Measurements from ENCODE around the gene POLD2.

Gene POLD2

DNA sequence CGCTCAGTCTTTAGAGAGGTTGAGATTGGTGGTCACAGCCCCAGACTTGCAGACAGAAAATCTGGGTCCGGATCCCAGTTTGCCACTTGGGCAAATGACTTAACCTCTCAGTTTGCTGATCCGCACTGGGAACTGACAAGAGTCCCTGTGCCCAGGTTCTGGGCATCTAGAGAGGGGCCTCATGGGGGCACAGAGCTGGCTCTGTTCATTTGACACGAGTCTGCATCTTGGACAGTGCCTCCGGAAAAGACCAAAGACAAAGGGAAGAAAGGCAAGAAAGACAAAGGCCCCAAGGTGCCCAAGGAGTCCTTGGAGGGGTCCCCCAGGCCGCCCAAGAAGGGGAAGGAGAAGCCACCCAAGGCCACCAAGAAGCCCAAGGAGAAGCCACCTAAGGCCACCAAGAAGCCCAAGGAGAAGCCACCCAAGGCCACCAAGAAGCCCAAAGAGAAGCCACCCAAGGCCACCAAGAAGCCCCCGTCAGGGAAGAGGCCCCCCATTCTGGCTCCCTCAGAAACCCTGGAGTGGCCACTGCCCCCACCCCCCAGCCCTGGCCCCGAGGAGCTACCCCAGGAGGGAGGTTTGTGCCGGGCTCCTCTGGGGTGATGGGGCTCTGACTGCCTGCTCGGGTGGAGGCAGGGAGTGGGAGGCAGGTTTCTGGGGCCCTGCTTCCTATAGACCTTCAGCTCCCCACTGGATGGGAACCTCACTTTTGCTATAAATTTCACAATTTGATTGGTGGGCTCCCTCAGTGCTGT lies 16.9 kb downstream of the POLD2 start:
- TF ChIP-seq, protein P1, sequence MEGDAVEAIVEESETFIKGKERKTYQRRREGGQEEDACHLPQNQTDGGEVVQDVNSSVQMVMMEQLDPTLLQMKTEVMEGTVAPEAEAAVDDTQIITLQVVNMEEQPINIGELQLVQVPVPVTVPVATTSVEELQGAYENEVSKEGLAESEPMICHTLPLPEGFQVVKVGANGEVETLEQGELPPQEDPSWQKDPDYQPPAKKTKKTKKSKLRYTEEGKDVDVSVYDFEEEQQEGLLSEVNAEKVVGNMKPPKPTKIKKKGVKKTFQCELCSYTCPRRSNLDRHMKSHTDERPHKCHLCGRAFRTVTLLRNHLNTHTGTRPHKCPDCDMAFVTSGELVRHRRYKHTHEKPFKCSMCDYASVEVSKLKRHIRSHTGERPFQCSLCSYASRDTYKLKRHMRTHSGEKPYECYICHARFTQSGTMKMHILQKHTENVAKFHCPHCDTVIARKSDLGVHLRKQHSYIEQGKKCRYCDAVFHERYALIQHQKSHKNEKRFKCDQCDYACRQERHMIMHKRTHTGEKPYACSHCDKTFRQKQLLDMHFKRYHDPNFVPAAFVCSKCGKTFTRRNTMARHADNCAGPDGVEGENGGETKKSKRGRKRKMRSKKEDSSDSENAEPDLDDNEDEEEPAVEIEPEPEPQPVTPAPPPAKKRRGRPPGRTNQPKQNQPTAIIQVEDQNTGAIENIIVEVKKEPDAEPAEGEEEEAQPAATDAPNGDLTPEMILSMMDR (IDR thresholded peaks at IDR 0.05; ENCODE audit: low read depth, low read length): no peak
- no peak overlapping the region for H3K4me3 ChIP-seq (ENCODE audit: low read depth, low read length)

DNA sequence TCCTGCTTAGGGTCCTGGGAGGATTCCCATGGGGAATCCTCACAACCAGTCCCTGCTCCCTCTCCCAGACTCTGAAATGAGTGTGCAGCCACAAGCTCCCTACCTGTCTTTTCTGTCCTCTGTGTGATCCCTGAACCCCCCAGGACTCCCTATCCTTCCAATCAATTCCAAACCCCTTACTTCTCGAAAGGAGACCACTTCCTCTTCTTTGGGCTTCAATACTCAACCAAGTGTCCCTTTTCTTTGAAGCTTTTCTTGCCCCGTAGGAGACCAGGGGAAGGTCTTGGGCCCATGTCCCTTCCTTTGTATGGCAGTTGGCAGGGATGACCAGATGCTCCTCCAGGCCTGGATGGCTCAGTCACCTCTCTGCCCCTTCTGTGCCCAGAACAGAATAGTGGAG lies 17.5 kb downstream of the POLD2 start:
- H3K4me3 ChIP-seq (ENCODE audit: low read depth, low read length): peak overlapping the region; percentile 61
- TF ChIP-seq, protein P1 (IDR thresholded peaks at IDR 0.05; ENCODE audit: low read depth, low read length): no peak

DNA sequence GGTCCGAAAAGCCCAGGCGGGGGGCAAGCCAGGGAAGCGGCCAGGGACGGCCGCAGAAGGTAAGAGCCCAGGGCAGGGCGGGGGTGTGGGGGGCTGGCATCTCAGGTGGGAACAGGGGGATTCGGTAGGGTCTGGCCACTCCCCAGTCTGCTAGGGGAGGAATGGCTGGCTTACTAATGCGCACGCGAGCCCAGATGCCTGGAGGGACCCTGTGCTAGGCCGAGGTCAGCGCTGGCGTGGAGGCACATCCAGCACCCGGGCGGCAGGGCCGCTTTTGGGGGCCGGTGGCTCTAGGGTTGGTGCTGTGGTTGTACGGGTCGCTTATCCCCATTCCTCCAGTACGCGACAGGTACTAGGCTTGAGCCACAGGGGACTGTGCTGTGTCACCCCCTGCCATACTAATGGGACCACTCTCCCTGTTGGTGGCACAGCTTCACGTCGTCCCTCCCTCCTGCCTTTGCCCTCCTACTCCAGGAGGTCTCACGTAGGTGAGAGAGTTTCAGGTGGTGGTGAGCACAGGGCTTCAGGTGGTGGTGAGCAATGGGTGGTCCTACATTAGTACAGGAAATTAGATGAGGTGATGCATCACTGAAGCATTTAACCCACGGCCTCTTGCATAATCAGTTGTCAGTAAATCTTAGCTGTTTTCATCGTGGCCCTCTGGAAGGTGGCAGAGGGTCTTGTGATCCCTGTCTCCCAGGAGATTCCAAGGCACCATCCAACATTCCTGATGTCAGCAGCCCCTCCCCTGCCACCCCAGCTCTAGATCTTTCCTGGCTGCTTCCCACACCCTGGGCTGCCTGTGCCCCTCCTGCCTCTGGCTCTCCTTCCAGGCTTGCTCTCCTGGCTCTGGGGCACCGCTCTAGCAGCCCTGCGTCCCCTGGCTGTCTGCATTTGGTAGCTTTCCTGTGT lies 18.2 kb downstream of the POLD2 start:
- TF ChIP-seq, protein P1 (IDR thresholded peaks at IDR 0.05; ENCODE audit: low read depth, low read length): no peak
- peak overlapping the region; percentile 61 for H3K4me3 ChIP-seq (ENCODE audit: low read depth, low read length)

DNA sequence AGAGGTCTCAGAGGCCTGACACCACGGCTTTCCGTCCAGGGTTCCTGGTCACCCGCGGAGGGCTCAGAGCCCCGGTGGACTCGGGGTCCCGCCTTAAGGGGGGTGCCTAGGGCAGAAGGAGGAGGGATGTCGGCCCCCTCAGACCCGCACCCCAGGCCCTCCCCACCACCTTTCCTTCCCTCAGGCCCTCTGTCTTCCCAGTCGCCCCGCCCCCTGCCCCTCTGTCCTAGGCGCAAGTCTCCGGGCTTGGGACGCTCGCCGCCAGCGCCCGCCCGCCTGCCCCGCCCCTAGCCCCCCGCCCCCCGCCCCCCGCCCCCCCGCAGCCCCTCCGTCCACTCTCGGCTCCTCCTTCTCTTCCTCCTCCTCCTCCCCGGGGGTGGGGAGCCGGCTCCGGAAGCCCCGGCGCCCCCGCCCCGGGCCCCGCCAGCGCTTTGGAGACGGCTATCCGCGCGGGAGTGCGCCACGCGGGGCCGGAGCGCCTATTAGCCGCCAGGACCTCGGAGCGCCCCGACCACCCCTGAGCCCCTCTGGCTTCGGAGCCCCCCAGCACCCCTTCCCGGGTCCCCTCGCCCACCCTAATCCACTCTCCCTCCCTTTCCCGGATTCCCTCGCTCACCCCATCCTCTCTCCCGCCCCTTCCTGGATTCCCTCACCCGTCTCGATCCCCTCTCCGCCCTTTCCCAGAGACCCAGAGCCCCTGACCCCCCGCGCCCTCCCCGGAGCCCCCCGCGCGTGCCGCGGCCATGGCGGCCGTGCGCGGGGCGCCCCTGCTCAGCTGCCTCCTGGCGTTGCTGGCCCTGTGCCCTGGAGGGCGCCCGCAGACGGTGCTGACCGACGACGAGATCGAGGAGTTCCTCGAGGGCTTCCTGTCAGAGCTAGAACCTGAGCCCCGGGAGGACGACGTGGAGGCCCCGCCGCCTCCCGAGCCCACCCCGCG lies 19.2 kb downstream of the POLD2 start, which contains the start of gene AEBP1:
AEBP1 (plus strand) TSS at position 423 of the 937 bp plus-strand sequence; CDS start at position 744, 321 bp downstream.
- H3K4me3 ChIP-seq (ENCODE audit: low read depth, low read length): peak within 1 kb of the TSS; percentile 61
- TF ChIP-seq, protein P1 (IDR thresholded peaks at IDR 0.05; ENCODE audit: low read depth, low read length): no peak

DNA sequence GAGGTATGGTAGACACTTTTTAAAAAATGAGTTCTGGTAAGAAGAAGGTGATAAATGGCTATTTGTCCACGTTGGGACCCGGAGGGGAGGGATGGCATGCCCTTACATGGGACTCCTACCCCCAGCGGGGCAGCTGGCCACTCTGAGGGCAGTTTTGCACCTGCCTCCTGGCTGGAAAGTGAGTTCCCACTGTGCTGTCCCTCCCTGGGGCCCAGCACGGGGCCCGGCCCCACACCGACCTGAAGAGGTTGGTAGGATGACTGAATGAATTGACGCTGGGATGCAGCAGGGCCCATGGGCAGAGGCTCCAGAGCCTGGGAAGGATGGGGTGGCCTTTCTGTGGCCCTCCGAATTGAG lies 19.8 kb downstream of the POLD2 start:
- TF ChIP-seq, protein P1 (IDR thresholded peaks at IDR 0.05; ENCODE audit: low read depth, low read length): no peak
- H3K4me3 ChIP-seq (ENCODE audit: low read depth, low read length): no peak overlapping the region

DNA sequence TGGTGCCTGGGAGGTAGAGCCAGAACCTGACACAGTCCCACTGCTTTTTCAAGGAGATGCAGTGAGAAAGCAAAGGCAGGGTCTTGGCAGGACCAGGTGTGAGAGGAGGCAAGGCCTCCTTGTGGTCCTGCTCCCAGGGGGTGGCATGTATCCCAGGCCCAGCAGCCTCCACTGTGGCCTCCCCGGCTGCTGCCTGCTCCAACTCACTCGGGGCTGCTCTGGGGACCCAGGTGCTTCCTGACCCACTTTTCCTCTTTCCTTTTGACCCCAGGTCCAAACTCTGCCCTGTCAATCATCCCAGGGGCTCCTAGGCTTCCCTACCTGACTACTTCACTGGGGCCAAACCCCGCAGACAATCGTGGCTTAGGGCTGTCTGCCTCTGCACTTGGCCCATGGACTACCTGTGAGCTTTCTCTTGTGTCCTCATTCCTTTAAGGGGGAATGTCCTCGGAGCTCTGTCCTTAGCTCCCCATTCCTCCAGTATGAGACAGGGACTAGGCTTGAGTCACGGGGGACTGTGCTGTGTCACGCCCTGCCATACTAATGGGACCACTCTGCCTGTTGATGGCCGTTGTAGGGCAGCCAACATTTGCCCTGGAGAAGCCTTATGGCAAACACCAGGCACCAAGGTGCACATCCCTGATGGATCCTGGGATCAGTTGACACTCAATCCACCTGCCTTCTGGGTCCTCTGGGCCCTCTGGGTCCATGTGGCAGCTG lies 20.3 kb downstream of the POLD2 start:
- TF ChIP-seq, protein P1 (IDR thresholded peaks at IDR 0.05; ENCODE audit: low read depth, low read length): no peak
- no peak overlapping the region for H3K4me3 ChIP-seq (ENCODE audit: low read depth, low read length)

All from WI38 (cell line).